Esophagus squamous epithelium (tissue), 4 donors: ENCODE data around the gene XRCC3.

Experiments used
- POLR2A ChIP-seq, 4 donors: fragments of 450-650 bp; IDR thresholded peaks; one replicate each; pipeline ENCODE4 v1.6.1; 2017; ENCODE audit warnings: antibody characterized with exemption in 4 of 4, mild to moderate bottlenecking in 4 of 4, moderate library complexity in 3 of 4
- TF ChIP-seq, protein P1 (sequence below), 6 experiments: fragments of 450-650 bp in 4 of 6; fragments of 200-600 bp in 2 of 6; sonication (generic) in 2 of 6; IDR thresholded peaks; one replicate each; pipeline ENCODE4 v1.5.1; 2016 to 2019; ENCODE audit warnings: antibody characterized with exemption in 6 of 6, mild to moderate bottlenecking in 4 of 6, moderate library complexity in 4 of 6

DNA sequence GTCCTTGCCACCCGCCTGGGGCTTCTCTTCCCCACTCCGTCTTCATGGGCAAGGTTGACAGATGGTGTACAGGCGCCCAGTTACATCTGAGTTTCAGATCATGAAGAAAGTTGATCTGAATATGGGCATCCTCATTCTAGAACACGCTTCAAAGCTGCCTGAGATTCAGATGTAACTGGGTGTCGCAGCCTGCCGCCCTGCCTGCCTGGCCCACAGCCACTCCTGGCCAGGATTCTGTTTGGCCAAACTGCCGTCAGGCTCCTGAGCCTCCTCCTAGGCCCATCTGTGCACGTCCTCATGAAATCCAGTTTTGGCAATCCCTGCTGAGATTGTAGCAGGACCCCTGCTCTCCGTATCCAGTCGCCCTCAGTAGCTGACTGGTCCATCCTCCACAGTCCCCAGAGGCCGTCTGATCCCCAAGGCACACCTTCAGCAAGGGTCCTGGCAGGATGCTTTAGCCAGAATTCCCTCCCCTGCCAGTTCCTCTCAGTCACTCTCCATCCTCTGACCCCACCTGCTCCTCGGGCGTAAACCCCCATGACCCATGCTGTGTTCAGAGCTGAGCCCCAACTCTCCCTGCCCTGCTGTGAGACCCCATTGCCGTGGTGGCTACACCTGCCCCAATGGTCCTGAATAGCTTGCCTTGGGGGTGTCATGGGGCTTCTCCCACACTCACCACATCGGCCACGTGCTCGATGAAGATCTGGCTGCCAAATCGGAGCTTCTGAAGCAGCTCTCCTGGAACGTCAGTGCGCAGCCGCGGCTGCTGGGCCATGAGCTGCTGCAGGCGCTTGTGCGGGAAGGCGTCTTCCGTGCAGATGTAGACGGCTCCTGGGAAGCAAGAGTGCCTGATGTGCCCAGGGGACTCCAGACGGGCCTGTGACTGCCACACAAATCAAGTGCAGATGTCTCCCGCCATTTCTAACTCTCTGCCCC is 12.5 kb downstream of the XRCC3 start:
- TF ChIP-seq, protein P1, sequence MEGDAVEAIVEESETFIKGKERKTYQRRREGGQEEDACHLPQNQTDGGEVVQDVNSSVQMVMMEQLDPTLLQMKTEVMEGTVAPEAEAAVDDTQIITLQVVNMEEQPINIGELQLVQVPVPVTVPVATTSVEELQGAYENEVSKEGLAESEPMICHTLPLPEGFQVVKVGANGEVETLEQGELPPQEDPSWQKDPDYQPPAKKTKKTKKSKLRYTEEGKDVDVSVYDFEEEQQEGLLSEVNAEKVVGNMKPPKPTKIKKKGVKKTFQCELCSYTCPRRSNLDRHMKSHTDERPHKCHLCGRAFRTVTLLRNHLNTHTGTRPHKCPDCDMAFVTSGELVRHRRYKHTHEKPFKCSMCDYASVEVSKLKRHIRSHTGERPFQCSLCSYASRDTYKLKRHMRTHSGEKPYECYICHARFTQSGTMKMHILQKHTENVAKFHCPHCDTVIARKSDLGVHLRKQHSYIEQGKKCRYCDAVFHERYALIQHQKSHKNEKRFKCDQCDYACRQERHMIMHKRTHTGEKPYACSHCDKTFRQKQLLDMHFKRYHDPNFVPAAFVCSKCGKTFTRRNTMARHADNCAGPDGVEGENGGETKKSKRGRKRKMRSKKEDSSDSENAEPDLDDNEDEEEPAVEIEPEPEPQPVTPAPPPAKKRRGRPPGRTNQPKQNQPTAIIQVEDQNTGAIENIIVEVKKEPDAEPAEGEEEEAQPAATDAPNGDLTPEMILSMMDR (IDR thresholded peaks at IDR 0.05): no peak
- no peak for TF ChIP-seq POLR2A (IDR thresholded peaks at IDR 0.05)
